ENCODE data around the gene PLEK.

The PLEK gene

GRCh38 chr2:68416081-68416675, 51.1 kb downstream of the PLEK start:
- Histone ChIP-seq H3K27ac (ENCODE audit: extremely low read depth, low read depth, low read length) (no peak overlapping the region), H3K4me1 (ENCODE audit: control insufficient read depth, insufficient read depth, low read length) (no peaks in the 10 kb centered on the region), H3K36me3 (ENCODE audit: control insufficient read depth in 2 of 2, insufficient read depth in 1 of 2, low read length in 2 of 2) (no peaks in the 10 kb centered on the region), H3K4me3 (ENCODE audit: low read depth, low read length) (no peak overlapping the region), H3K9me3 (ENCODE audit: control insufficient read depth, insufficient read depth, low read depth, low read length) (no peaks in the 10 kb centered on the region)
- ChIA-PET POLR2A (no interaction called here), CTCF (interaction anchor here (2.0 kb wide), 1 partner anchor 25 kb away, joined by 4 read pairs; no protein-coding TSS in a partner anchor)
- TF ChIP-seq ZNF843 (tag by site-specific recombination; IDR thresholded peaks at IDR 0.05) (no peak), ZNF16 (tag by site-specific recombination; IDR thresholded peaks at IDR 0.05; ENCODE audit: low read depth) (no peak), KLF16 (tag by site-specific recombination; IDR thresholded peaks at IDR 0.05) (no peak), ATF2 (tag by site-specific recombination; IDR thresholded peaks at IDR 0.05; ENCODE audit: low read depth) (no peak), ZIC2 (tag by site-specific recombination; IDR thresholded peaks at IDR 0.05) (no peak)

GRCh38 chr2:68417926-68418325, 52.8 kb downstream of the PLEK start:
- Histone ChIP-seq H3K36me3 (ENCODE audit: control insufficient read depth in 2 of 2, insufficient read depth in 1 of 2, low read length in 2 of 2) (no peaks in the 10 kb centered on the region), H3K4me3 (ENCODE audit: low read depth, low read length) (no peak overlapping the region), H3K9me3 (ENCODE audit: control insufficient read depth, insufficient read depth, low read depth, low read length) (no peaks in the 10 kb centered on the region), H3K27ac (ENCODE audit: extremely low read depth, low read depth, low read length) (no peak overlapping the region), H3K4me1 (ENCODE audit: control insufficient read depth, insufficient read depth, low read length) (no peaks in the 10 kb centered on the region)
- ChIA-PET POLR2A (no interaction called here), CTCF (interaction anchor here (0.6 to 0.9 kb wide), 2 partner anchors 14 to 60 kb away, joined by 3 read pairs; no protein-coding TSS in a partner anchor)
- TF ChIP-seq PRDM4 (tag by site-specific recombination; IDR thresholded peaks at IDR 0.05) (no peak), MEIS1 (CRISPR knock-in tag; IDR thresholded peaks at IDR 0.05; ENCODE audit: borderline replicate concordance) (no peak), ZBTB11 (tag by site-specific recombination; conservative IDR thresholded peaks at IDR 0.05; ENCODE audit: low read depth) (no peak), ZBTB20 (tag by site-specific recombination; IDR thresholded peaks at IDR 0.05) (no peak), ZNF610 (tag by site-specific recombination; IDR thresholded peaks at IDR 0.05; ENCODE audit: borderline replicate concordance) (no peak), OVOL3 (tag by site-specific recombination; IDR thresholded peaks at IDR 0.05) (no peak), ZNF558 (tag by site-specific recombination; IDR thresholded peaks at IDR 0.05) (no peak), ZNF132 (tag by site-specific recombination; IDR thresholded peaks at IDR 0.05; ENCODE audit: borderline replicate concordance) (no peak), ZNF423 (tag by site-specific recombination; IDR thresholded peaks at IDR 0.05) (no peak), ZNF501 (tag by site-specific recombination; IDR thresholded peaks at IDR 0.05) (no peak), CTCF (tag by site-specific recombination; IDR thresholded peaks at IDR 0.05) (no peak), ZNF670 (tag by site-specific recombination; IDR thresholded peaks at IDR 0.05; ENCODE audit: low read depth) (no peak), ZNF138 (tag by site-specific recombination; IDR thresholded peaks at IDR 0.05; ENCODE audit: borderline replicate concordance) (no peak), ZNF777 (tag by site-specific recombination; IDR thresholded peaks at IDR 0.05; ENCODE audit: borderline replicate concordance) (no peak)

Measured in HEK293 (cell line).